ENCODE data around the gene AXIN1. TPM values are rescaled to one million over a fixed set of nuclear protein-coding genes. Genes with fewer than 3 reads are reported as not detected.

AXIN1 gene
- total and polyA plus RNA-seq, 2 of the 8 experiments (the other 6 are each of a cell fraction or from before 2014, with no cell fraction given): 12.5 to 41.9 TPM

DNA sequence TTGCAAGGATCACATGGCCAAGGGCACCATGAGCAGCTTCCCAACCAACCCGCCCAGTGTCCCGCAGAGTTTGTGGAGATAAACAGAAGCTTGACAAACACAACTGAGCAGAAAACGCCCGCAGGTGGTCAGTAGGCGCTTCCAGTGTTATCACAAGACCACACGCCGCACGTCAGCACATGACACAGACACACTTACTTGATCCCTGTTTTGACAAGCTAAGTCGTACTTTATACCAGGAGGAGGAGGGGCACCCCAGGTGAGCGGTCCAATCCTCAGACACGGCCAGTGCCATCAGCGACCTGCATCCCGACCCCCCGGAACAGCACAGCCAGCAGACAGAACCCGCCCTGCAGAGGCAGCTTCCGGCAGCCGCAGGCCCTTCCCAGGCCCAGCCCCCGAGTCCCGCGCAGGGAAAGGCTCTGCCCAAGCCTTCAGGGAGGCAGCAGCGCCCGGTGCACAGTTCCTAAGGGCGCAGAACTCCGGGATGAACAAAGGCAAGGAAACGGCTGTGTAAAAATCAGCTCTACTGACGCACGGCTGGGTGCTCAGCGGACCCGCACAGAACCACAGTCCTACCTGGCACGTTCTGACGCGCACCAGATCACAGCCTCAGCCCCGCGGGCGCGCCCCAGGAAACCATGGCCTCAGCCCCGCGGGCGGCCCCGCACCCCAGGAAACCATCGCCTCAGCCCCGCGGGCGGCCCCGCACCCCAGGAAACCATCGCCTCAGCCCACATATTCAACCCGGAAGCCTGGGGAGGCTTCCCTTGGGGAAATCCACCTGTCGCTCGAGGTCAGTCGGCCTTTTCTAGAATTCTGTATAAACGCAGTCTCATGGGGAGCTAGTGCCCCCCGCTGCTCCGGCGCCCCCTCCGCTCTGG lies 27.8 kb downstream of the AXIN1 start:
- Histone ChIP-seq H2BK12ac (ENCODE audit: low read depth, low read length) (no peak overlapping the region), H3K9me3 (ENCODE audit: insufficient read depth in 2 of 2, low read depth in 1 of 2, low read length in 1 of 2) (no peaks in the 10 kb centered on the region), H3K23ac (ENCODE audit: insufficient read length) (no peak overlapping the region), H3K18ac (ENCODE audit: extremely low read depth, low read length) (no peak overlapping the region), H3K9ac (replicated peaks in 1 of 4; ENCODE audit: extremely low read depth in 1 of 4, low read depth in 3 of 4, low read length in 3 of 4) (no peak overlapping the region), H2BK5ac (ENCODE audit: low read depth, low read length) (no peak overlapping the region; the same call in 1 of the 2 replicates), H2BK20ac (ENCODE audit: low read length) (no peak overlapping the region), H3K27me3 (replicated peaks in 1 of 4; ENCODE audit: control insufficient read depth in 3 of 4, extremely low read depth in 1 of 4, insufficient read depth in 3 of 4, low read length in 3 of 4) (no peaks in the 10 kb centered on the region), H3K27ac (ENCODE audit: low read depth, low read length) (no peak overlapping the region), H4K91ac (replicated peaks; ENCODE audit: insufficient read length, low read length) (no peak overlapping the region), H4K8ac (ENCODE audit: extremely low read depth, insufficient read depth, low read length) (no peak overlapping the region; the same call in 1 of the 2 replicates), H2BK120ac (replicated peaks; ENCODE audit: low read depth, low read length) (no peak overlapping the region), H2AK5ac (ENCODE audit: low read depth, low read length) (no peak overlapping the region), H3K4ac (replicated peaks; ENCODE audit: insufficient read length, low read depth, low read length) (no peak overlapping the region), H3K23me2 (ENCODE audit: low read depth, low read length) (no peaks in the 10 kb centered on the region; the same call in 1 of the 2 replicates), H3K36me3 (ENCODE audit: control insufficient read depth in 2 of 4, insufficient read depth in 4 of 4, low read length in 3 of 4) (no peaks in the 10 kb centered on the region), H3K4me2 (ENCODE audit: insufficient read depth in 1 of 2, low read depth in 2 of 2, low read length in 2 of 2) (no peak overlapping the region), H3K4me3 (ENCODE audit: extremely low read depth in 1 of 4, insufficient read depth in 2 of 4, low read depth in 3 of 4, low read length in 4 of 4) (no peak overlapping the region), H3K14ac (ENCODE audit: insufficient read length) (no peak overlapping the region), H3K79me1 (ENCODE audit: low read depth, low read length) (peaks cover 29% of the 10 kb centered on the region), H3K79me2 (ENCODE audit: control insufficient read depth in 1 of 2, insufficient read depth in 2 of 2, low read length in 2 of 2) (peaks cover 0 to 71% of the 10 kb centered on the region in 2 experiments; a peak in 3 of 4 replicates), H4K20me1 (replicated peaks in 1 of 2; ENCODE audit: control insufficient read depth in 1 of 2, insufficient read depth in 2 of 2, low read length in 2 of 2) (peaks cover 23 to 49% of the 10 kb centered on the region in 2 experiments), H2AFZ (ENCODE audit: low read length) (no peak overlapping the region), H3K56ac (replicated peaks; ENCODE audit: insufficient read length, low read depth, low read length) (no peak overlapping the region), H2BK15ac (ENCODE audit: low read length) (no peak overlapping the region), H4K5ac (ENCODE audit: insufficient read length, low read depth, low read length) (no peak overlapping the region), H3K4me1 (replicated peaks in 1 of 4; ENCODE audit: control insufficient read depth in 3 of 4, insufficient read depth in 4 of 4, low read length in 3 of 4) (peaks cover 0 to 11% (median 6%) of the 10 kb centered on the region in 4 experiments; a peak in 6 of 7 replicates)
- FAIRE-seq: no peak
- WGBS, 2 experiments (ENCODE audit: extremely low coverage in 1 of 2, insufficient coverage in 1 of 2, insufficient read length in 1 of 2, insufficient replicate concordance in 2 of 2, low coverage in 1 of 2, low lambda C conversion rate in 2 of 2, missing lambda C conversion rate in 1 of 2): 84% methylated on average over 39 of the region's 55 CpGs; no CpG with 5 or more reads in 1 of the 2 experiments
- TF ChIP-seq KDM4A (IDR thresholded peaks at IDR 0.05; ENCODE audit: low read depth, low read length, severe bottlenecking) (no peak), KDM1A (IDR thresholded peaks at IDR 0.05; ENCODE audit: borderline replicate concordance, low read length) (no peak), SIX5 (IDR thresholded peaks at IDR 0.05; ENCODE audit: low read depth, low read length) (no peak), TBP (IDR thresholded peaks at IDR 0.05; ENCODE audit: low read depth, low read length) (no peak), SUZ12 (IDR thresholded peaks at IDR 0.05; ENCODE audit: low read length) (no peak), POLR2AphosphoS5 (IDR thresholded peaks at IDR 0.05; ENCODE audit: low read depth, low read length) (no peak), GABPA (IDR thresholded peaks at IDR 0.05; ENCODE audit: borderline replicate concordance, insufficient read depth, low read length) (no peak), NANOG (IDR thresholded peaks at IDR 0.05; ENCODE audit: insufficient read depth, low read depth, low read length, poor library complexity, severe bottlenecking) (no peak), CTBP2 (IDR thresholded peaks at IDR 0.05; ENCODE audit: borderline replicate concordance, insufficient read depth, insufficient read length, low read length) (no peak), JUND (IDR thresholded peaks at IDR 0.05; ENCODE audit: low read length) (no peak), BACH1 (IDR thresholded peaks at IDR 0.05; ENCODE audit: low read length) (no peak)
- no peak for DNase-seq (ENCODE audit: low read depth in 1 of 2, low spot score in 2 of 2)
- ChIA-PET POLR2A (ENCODE audit: partially characterized antibody) (interaction anchor here (1.8 kb wide), 1 partner anchor 27 kb away, joined by 6 read pairs; no protein-coding TSS in a partner anchor), CTCF (ENCODE audit: partially characterized antibody) (interaction anchor here (0.6 to 1.9 kb wide), 10 partner anchors 11 to 230 kb away, joined by 3 to 7 read pairs (median 4); partner anchors contain the start of gene ARHGDIG)
